MM.1S (cell line): ENCODE results near the gene CLRN3.

ENCODE experiments used
- DNase-seq: peaks from one replicate; pipeline ENCODE4 v3.0.0-alpha.2; 2015
- H2AFZ ChIP-seq: fragments of 300-600 bp; sonication (generic); 2 replicates; pipeline ENCODE4 v1.6.0; 2016; ENCODE audit warnings: antibody characterized with exemption, low read length
- H3F3A ChIP-seq: fragments of 300-600 bp; sonication (generic); 2 replicates; pipeline ENCODE4 v1.6.1; 2016; ENCODE audit warnings: mild to moderate bottlenecking, antibody characterized with exemption, low read length, moderate library complexity, mixed read lengths; ENCODE audit not compliant: insufficient read depth
- H3K27ac ChIP-seq: fragments of 300-600 bp; sonication (generic); 2 replicates; pipeline ENCODE4 v1.5.1; 2016; ENCODE audit warnings: mild to moderate bottlenecking, low read length
- H3K27me3 ChIP-seq: fragments of 300-600 bp; sonication (generic); replicated peaks from 2 replicates; pipeline ENCODE4 v1.6.0; 2016; ENCODE audit warnings: low read length; ENCODE audit not compliant: insufficient read depth
- H3K36me3 ChIP-seq: fragments of 300-600 bp; sonication (generic); replicated peaks from 2 replicates; pipeline ENCODE4 v1.6.1; 2016; ENCODE audit warnings: mild to moderate bottlenecking, low read length, mixed read lengths; ENCODE audit not compliant: insufficient read depth
- H3K4me1 ChIP-seq: fragments of 300-600 bp; sonication (generic); 2 replicates; pipeline ENCODE4 v1.6.1; 2016; ENCODE audit warnings: low read length, mixed read lengths
- H3K4me2 ChIP-seq: fragments of 300-600 bp; sonication (generic); 2 replicates; pipeline ENCODE4 v1.6.0; 2016; ENCODE audit warnings: low read depth, low read length
- H3K4me3 ChIP-seq: fragments of 300-600 bp; sonication (generic); 2 replicates; pipeline ENCODE4 v1.5.1; 2016; ENCODE audit warnings: low read length, mixed read lengths
- H3K79me2 ChIP-seq: fragments of 300-600 bp; sonication (generic); 2 replicates; pipeline ENCODE4 v1.6.1; 2016; ENCODE audit warnings: mixed run types, low read length, mixed read lengths
- H3K9ac ChIP-seq: fragments of 300-600 bp; sonication (generic); 2 replicates; pipeline ENCODE4 v1.6.1; 2016; ENCODE audit warnings: low read length, mixed read lengths
- H3K9me2 ChIP-seq: fragments of 300-600 bp; sonication (generic); replicated peaks from 2 replicates; pipeline ENCODE4 v1.6.1; 2016; ENCODE audit warnings: mild to moderate bottlenecking, low read length, mixed read lengths; ENCODE audit not compliant: insufficient read depth
- H3K9me3 ChIP-seq: fragments of 300-600 bp; sonication (generic); replicated peaks from 2 replicates; pipeline ENCODE4 v1.6.1; 2016; ENCODE audit warnings: mild to moderate bottlenecking, low read length, mixed read lengths; ENCODE audit not compliant: insufficient read depth
- H4K20me1 ChIP-seq: fragments of 300-600 bp; sonication (generic); 2 replicates; pipeline ENCODE4 v1.6.1; 2016; ENCODE audit warnings: mild to moderate bottlenecking, low read length, moderate library complexity, mixed read lengths; ENCODE audit not compliant: insufficient read depth
- CTCF ChIP-seq: fragments of 300-600 bp; sonication (generic); IDR thresholded peaks from 2 replicates; pipeline ENCODE4 v1.5.1; 2016; ENCODE audit warnings: antibody characterized with exemption, low read length, mixed read lengths
- EZH2 ChIP-seq: fragments of 300-600 bp; sonication (generic); optimal IDR thresholded peaks from 2 replicates; pipeline ENCODE3; 2017; ENCODE audit warnings: low read depth, mild to moderate bottlenecking, antibody characterized with exemption, low read length, mixed read lengths
- EZH2phosphoT487 ChIP-seq: fragments of 300-600 bp; sonication (generic); IDR thresholded peaks from 2 replicates; pipeline ENCODE4 v1.6.1; 2018; ENCODE audit warnings: antibody characterized with exemption, low read length

CLRN3 gene

DNA sequence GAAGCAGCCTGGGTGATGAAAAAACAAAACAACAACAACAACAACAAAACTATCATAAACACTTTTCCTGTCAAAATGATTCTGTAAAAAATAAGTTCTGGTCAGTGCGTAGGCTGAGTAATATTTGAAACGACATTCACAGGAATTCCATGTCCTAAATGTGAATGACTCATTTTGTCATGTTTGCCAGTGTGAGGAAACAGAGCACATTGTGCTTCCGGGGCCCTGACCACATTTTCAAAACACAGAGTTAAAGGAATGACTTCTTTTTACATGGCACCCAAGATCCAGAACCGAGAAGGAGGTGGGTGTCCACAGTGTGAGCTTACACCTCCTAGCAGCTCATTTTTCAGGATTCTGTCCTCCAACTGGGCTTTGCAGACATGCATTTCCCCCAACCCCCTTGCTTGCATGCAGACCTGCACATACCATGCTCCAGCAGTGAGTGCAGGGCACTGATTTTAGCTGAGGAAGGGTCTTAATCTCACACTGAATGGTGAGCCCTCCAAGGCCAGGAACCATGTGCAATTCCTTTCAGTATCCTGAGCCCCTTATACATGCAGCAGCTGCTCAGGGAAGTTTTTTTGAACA, 3.0 kb downstream of the CLRN3 start:
- no peak for TF ChIP-seq EZH2
- Histone ChIP-seq H3K9me3 (no peaks in the 10 kb centered on the region), H3K79me2 (no peaks in the 10 kb centered on the region), H3K9ac (no peak overlapping the region), H3K36me3 (no peaks in the 10 kb centered on the region), H3K4me3 (no peak overlapping the region), H3K4me1 (no peaks in the 10 kb centered on the region), H3K27me3 (no peaks in the 10 kb centered on the region), H3F3A (no peaks in the 10 kb centered on the region), H3K27ac (no peak overlapping the region), H3K9me2 (no peaks in the 10 kb centered on the region), H2AFZ (no peak overlapping the region), H4K20me1 (no peaks in the 10 kb centered on the region), H3K4me2 (no peak overlapping the region)
- no peak for DNase-seq

DNA sequence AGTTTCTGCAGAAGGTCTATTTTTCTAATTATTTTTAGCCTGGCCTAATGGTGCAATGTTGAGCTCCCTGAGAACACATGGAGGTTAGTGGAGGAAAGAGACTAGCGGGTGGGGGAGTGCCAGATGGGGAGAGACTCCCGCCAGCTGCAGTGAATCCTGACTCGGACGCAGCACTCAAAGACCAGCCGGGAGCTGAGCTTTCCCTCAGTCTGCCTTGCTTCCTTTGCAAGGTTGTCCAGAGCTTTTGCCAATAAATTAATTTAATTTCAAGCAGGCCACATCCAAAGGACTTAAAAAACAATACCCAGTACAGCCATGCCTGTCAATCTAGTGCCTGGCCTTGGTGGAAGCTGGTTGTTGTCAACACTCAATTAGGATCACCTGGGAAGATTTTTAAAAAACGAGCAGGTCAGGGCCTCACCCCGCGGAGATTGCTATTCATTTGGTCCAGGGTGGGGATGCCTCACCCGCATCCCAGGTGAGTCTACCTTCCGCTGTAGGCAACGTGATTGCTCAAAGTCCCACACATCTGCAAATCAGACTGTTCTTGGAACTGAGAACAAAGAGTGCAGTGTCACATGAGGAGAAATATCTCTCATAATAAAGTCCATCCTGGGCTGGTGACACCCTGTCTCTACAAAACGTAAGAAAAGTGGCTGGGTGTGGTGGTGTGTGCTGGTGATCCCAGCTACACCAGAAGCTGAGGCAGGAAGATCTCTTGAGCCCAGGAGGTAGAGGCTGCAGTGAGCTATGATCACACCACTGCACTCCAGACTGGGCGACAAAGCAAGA, 4.0 kb downstream of the CLRN3 start:
- H4K20me1 ChIP-seq: no peaks in the 10 kb centered on the region

DNA sequence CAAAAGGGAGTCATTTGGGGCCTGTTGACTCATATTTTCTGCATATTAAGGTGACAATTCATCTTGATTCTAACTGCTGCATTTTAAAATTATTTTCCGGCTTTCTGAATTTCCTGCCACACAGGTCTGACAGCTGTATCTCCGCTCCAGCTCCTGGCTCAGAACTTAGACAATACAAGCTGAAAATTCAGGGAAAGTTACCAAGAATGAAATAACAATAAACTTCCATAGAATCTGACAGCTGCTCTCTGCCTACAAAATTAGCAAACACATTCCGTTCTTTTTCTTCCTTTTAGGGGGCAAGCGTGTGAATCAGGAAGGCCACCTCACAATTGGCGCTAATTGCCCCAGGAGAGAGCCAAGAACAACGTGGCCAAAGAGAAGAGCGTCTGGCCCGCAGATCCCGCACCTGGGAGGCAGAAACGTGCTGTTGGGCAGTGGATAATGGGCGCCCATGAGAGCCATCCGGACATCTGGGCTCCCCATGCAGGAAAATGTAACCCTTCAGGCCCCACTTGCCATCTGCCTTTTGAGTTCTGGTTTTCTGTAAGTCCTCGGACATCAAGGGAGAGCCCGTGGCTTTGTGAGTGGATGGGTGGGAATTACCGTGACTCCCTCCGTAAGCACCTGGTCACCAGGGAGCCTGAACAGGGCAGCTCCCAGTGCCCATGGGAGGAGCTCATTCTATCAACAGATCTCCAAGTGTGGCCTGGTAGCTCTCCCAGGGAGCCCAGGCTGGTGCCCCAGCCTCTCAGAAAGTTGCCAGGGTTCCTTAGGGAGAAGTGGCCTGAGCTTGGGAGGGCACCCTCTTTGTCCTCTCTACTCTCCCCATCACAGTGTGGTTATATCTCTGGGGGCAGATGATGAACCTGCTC, 5.0 kb downstream of the CLRN3 start:
- no peaks in the 10 kb centered on the region for H3K9me2 ChIP-seq
- no peaks in the 10 kb centered on the region for H3K36me3 ChIP-seq
- TF ChIP-seq CTCF (no peak), EZH2phosphoT487 (no peak), EZH2 (no peak)
- no peak overlapping the region for H3K4me3 ChIP-seq
- DNase-seq: no peak
- no peaks in the 10 kb centered on the region for H3K9me3 ChIP-seq
- no peak overlapping the region for H3K27ac ChIP-seq
- no peak overlapping the region for H3K4me2 ChIP-seq
- H3K79me2 ChIP-seq: no peaks in the 10 kb centered on the region
- no peak overlapping the region for H2AFZ ChIP-seq
- no peaks in the 10 kb centered on the region for H3K27me3 ChIP-seq
- H3K4me1 ChIP-seq: no peaks in the 10 kb centered on the region
- no peaks in the 10 kb centered on the region for H4K20me1 ChIP-seq
- no peaks in the 10 kb centered on the region for H3F3A ChIP-seq
- no peak overlapping the region for H3K9ac ChIP-seq

More for the DNA sequence above, 4.0 kb downstream of the CLRN3 start:
- Histone ChIP-seq H3K4me1 (no peaks in the 10 kb centered on the region), H3K36me3 (no peaks in the 10 kb centered on the region), H3K9ac (no peak overlapping the region), H3F3A (no peaks in the 10 kb centered on the region), H2AFZ (no peak overlapping the region), H3K27ac (no peak overlapping the region), H3K79me2 (no peaks in the 10 kb centered on the region), H3K4me3 (no peak overlapping the region), H3K9me3 (no peaks in the 10 kb centered on the region), H3K4me2 (no peak overlapping the region), H3K9me2 (no peaks in the 10 kb centered on the region), H3K27me3 (no peaks in the 10 kb centered on the region)
- no peak for DNase-seq
- TF ChIP-seq EZH2 (no peak), EZH2phosphoT487 (no peak), CTCF (no peak)
